ENCODE measurements around the gene NT5C2. TPM values are rescaled to one million over a fixed set of nuclear protein-coding genes. Genes with fewer than 3 reads are reported as not detected.

Gene NT5C2
- total and polyA plus RNA-seq, 2 of the 8 experiments (the other 6 are each of a cell fraction or from before 2014, with no cell fraction given), result 35.2 to 106 TPM

GRCh38 chr10:103145046-103145445, 48.0 kb downstream of the NT5C2 start (continued):
- no peak for TF ChIP-seq USF2 (IDR thresholded peaks at IDR 0.05; ENCODE audit: low read length)
- no peak for TF ChIP-seq PHF8 (conservative IDR thresholded peaks at IDR 0.05; ENCODE audit: low read depth, low read length)
